HG03565 (cell line): ENCODE measurements around the gene PRG3.
"Not testable (repeated sequence)": the region's sequence is repeated elsewhere in the genome, so short reads cannot be mapped to it uniquely, and the experiment has no call there.

ENCODE experiments used
- ATAC-seq: cut with Tn5 transposase; IDR thresholded peaks from one replicate; pipeline ENCODE4 v1.9.1; 2021; ENCODE audit warnings: mild to moderate bottlenecking, moderate library complexity; ENCODE audit not compliant: unreplicated experiment

The PRG3 gene

DNA sequence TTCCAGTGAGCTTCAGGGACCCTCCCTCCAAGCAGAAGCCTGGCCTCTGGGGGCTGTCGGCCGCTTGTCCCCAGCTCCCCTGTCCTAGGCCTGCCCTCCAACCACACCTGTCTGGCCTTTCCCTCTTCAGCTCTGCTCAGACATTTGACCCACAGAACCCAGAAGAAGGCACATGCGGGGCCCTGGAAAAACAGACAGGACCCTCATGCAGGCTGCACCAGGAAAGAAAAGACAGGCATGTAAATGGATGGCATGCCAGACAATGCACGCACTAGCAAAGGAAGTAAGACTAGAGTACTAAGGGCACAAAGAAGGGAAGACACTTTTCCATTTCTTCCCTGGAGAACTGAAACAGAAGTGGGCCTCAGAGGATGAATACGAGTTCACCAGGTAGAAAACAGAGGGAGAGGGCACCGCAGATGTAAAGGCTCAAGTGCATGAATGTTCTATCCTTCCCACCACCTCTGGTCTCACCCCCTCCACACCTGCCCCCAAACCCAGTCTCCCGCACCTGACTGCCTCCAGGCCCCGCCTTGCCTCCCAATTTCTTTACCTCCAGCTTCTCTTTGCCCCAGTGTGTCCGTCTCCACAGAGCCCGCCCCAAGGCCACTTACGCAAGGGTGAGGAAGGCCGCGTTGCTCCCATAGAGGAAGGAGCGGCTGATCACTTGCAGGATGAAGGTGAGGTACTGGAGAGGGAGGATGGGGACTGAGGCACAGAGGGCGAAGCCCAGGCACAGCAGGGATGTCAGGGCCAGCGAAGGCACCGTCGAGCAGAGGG lies 28.6 kb upstream of the PRG3 start:
- no peak for ATAC-seq

DNA sequence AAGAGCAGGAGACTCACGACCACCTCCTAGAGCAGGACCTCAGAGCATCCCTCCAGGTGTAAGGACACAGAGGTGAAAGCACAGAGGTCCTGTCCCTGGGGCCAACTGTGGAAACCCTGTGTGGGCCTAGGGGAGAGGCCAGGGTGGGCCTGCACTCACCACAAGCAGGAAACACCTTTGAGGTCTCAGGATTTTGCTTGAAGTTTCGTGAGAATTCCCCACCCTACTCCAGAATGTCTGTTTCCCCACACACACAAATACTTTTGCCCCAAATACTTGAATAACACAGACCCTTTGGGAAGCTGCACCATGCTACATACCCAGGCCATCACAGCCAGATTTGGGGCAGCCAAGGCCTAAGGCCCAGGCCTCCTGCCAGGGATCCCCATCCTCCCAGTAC lies 27.8 kb upstream of the PRG3 start:
- ATAC-seq, result no peak

DNA sequence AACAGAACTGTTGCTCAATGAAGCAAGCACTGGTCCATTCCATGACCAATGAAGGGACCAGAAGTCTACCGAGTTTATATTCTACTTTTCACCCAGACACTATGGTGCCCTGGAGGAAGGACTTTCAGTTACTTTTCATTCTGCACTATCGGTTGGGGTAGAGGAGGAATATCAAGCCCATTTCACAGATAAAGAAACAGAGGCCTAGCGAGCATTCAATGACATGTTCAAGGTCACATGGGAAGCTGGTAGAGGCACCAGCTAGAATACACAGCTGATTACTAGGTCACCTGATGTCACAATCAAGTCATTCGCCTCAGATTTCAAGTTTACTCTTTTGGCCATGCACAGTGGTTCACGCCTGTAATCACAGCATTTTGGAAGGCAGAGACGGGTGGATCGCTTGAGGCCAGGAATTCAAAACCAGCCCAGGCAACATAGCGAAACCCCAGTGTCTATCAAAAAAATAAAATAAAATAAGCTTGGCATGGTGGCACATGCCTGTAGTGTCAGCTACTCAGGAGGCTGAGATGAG lies 27.1 kb upstream of the PRG3 start:
- no peak for ATAC-seq

DNA sequence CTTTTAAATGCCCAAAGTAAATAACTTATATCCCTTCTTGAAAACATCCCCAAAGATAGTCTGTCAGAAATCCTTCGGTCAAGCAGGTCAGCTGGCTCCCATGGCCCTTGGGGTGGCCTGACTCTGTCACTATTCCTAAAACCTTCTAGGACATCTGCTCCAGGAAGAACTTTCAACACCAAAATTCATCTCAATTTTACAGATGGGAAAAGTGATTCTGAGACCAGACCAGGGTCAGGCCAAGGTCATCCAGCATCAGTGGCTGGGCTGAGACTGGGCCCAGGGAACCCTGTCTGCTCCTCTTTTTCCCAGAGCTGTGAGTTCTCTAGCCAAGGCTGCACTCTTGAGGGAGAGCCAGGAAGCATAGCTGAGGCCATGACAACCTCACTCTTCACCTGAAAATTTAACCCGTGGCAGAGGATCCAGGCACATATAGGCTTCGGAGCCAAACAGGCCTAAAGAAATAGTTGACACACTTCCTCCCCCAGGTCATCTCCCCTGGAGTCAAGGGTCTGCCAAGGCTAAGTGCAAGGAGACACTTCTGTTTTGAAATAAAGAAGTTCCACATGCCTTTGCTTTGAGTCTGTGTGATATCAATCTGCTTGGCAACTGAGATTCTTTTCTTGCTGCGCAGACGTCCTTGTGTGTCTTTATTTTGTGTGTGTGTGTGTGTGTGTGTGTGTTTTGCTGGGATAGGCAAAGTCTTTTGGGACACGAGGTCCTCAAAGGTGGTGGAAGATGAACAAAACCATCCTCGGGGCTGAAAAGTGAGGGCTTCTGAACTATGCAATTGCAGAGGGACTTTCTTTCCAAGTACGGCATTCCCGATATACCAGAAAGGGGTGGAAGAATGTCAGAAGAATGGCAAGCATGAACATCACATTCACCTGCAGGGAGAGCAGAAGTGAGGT lies 26.3 kb upstream of the PRG3 start:
- no peak for ATAC-seq

DNA sequence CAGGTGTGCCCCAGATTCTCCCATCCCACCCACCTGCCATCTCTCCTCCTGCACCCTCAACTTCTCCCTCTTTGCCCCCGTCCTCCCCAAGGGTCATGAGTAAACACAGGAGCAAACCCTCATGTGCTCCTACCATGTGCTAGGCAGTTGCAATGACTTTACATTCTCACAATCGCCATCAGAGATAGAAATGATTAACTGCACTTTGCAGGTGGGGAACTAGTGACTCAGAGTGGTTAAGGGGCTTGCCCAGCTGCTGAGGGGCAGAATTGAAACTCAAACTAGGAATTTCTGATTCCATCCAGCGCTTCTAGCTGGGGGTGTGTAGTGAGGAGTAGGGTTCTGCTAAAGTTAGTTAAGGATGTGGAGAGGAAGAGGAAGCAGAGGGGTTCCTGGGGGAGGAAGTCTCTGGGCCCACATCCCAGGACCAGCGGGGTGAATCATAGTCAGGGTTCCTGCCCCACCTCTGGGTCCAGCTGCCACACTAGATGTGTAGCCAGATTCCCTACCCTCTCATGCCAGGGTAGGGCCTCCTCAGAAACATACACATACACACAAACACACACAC lies 25.5 kb upstream of the PRG3 start:
- peak; percentile 83 for ATAC-seq

DNA sequence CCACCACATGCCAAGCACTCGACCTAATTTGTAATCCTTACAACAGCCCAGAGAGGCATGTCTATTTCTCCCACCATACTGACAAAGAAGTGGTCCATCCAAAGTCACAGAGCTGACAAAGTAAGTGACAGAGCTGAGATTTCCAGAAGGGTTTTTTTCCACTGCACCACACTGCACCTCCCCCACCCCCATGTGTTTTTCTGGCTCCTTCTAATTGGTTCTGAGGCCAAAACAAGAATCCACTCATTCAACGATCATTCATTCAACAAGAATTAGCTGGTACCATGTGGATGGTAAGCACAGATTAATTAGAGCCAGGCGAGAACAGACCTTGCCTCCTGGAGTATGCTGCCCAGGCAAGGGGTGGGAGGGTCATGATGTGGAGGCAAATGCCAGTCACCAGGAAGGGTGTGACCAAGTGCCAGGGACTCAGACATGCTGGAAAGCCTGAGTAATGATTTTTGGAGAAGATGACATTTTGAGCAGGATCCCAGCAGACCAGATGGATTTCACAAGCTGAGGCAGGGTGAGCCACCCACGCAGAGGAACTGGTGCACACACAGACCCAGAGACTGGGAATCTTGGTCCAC lies 24.4 kb upstream of the PRG3 start:
- no peak for ATAC-seq

DNA sequence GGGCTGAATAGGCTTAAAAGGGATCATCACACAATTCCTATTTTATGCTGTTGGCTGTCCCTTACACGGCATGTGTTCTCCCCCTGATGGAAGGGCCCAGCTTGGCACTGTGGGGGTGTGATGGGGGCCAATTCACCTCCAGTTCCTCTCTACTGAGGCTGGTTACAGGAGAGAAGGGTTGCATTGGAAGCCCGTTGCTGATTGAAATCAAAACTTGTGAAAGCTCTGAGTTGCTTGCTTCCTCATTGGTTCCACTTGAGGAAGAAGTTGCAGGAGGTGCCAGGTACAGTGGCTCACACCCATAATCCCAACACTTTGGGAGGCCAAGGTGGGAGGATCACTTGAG lies 22.8 kb upstream of the PRG3 start:
- no peak for ATAC-seq

DNA sequence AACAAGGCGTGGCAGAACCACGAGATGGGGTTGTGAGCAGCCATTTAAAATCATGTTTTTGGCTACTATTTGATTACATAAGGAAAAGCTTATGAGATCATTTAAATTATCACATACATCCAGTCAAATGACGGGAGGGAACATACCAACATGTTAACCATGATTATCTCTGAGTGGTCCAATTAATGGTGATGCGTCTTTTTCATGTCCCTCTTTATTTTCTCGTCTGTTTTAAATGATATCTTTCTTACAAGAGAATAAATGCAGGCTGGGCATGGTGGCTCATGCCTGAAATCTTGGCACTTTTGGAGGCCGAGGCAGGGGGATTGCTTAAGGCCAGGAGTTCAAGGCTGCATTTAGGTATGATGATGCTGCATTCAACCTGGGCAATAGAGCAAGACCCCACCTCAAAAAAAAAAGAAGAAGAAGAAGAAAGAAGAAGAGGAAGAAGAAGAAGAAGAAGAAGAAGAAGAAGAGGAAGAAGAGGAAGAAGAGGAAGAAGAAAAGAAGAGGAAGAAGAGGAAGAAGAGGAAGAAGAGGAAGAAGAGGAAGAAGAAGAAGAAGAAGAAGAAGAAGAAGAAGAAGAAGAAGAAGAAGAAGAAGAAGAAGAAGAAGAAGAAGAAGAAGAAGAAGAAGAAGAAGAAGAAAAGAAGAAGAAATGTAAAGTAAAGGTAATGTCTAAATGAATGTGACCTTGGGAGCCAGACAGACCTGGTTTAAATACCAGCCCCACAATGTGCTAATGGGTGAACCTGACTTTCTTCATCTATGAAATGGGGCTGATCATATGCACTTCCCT lies 22.3 kb upstream of the PRG3 start:
- not testable (repeated sequence) for ATAC-seq

DNA sequence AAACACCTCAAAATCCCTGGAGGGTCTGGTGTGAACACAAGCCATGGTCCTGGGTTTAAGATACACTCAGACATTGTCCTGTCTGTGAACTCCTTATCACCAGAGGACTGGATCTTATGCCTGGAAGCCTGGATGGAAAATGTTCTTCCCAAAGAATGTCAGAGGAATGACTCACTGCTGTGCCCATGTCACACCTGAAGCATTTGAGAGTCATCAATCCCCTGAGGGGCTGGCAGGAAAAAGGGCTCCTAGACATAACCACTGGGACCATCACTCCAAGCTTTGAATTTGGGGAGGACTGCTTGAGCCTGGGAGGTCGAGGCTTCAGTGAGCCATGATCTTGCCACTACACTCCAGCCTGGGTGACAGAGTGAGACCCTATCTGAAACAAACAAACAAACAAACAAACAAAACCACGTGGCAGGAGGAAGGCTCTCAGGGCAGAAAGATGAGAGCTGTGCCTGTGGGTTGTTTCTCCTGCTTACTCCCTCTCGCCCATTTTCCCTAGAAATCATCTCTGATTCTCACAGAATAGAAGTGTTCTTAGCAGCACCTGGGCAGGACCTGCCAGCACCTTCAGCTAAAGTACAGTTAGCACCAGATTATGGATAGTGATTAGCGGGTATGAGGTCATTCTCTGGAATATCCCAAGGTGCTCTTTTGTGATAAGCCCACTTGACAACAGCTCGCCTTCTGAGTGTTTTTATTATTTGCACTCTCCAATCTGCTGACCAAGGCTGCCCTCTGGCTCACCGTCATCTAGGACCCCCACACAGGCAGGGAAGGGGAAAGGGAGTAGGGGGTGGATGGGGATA lies 21.4 kb upstream of the PRG3 start:
- ATAC-seq, result no peak

DNA sequence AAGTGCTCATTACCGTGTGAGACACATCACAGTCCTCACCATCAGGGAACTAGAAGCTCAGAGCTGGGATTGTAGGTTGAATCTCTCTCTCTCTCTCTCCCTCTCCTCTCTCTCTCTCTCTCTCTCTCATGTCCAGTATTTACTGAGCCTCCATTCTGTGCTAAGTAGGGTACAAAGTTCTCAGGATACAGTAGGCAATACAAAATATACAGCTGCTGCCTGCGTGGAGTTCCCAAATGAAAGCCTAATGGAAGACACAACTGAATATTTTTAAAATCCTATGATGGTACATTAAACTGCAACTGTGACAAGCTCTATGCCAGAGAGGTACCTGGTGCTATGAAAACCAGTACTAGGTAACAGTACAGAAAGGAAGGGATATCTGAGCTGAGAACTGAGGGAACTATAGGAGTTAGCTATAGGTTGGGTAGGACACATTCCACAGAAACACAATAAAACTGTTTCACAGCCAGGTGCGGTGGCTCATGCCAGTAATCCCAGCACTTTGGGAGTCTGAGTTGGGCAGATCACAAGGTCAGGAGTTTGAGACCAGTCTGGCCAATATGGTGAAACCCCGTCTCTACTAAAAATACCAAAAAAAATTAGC lies 19.1 kb upstream of the PRG3 start:
- ATAC-seq, result no peak

DNA sequence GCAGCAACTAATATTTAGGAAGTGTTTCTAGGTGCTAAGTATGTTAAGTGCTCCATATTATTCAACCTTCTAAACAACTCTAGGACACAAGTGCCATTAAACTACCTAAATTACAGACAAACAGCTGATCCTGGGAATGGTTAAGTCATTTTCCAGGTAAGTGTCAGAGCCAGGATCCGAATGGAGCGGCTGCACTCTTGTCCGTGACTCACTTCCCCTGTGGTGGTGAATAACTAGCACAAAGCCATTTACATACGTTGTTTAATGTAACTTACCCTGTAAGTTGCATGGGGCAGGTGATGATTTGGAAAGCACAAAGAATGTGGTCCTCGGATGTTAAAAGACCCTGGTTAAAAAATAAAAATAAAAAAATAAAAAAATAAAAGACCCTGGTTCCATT lies 18.3 kb upstream of the PRG3 start:
- no peak for ATAC-seq

DNA sequence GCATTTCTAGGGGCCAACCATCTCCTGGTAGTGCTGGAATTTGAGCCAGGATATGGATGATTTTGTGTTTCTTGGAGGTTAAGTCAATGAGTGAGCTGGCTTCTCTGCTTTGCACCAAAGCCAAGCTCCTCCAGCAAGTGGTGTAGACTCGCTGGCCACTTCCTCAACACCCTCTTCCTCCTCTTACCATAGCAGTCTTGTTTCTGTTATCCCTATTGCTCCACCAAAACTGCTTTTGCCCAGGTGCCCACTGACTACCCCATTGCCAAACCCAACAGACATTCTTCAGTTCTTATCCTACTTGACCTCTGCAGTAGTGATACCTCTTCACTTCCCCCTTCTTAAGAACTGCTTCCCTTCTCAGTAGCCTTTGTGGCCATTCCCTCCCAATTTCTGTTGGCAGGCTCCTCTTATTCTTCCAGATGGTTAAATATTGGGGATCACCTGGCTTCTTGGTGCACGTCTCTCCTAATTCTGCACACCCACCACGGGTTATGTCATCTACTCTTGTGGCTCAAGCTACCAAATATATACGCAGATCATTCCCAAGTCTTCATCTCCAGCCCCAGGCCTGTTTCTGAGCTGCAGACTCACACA lies 16.5 kb upstream of the PRG3 start:
- ATAC-seq, result no peak

DNA sequence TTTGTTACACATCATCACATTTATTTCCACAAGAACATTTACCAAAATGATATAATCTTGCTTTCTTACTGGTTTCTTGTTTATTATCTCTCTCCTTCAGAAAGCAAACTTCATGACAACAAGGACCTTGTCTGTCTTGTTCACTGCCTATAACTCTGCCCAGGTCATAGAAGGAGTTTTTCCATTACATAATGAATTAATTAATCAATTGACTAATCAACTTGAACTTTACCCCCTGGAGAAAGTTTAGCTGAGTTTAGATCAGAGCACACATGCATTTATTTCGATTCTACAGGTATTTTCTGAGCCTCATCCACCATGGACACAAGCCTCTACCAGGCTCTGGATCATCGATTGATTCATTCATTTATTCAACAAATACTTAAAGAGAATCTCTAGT lies 15.8 kb upstream of the PRG3 start:
- no peak for ATAC-seq

DNA sequence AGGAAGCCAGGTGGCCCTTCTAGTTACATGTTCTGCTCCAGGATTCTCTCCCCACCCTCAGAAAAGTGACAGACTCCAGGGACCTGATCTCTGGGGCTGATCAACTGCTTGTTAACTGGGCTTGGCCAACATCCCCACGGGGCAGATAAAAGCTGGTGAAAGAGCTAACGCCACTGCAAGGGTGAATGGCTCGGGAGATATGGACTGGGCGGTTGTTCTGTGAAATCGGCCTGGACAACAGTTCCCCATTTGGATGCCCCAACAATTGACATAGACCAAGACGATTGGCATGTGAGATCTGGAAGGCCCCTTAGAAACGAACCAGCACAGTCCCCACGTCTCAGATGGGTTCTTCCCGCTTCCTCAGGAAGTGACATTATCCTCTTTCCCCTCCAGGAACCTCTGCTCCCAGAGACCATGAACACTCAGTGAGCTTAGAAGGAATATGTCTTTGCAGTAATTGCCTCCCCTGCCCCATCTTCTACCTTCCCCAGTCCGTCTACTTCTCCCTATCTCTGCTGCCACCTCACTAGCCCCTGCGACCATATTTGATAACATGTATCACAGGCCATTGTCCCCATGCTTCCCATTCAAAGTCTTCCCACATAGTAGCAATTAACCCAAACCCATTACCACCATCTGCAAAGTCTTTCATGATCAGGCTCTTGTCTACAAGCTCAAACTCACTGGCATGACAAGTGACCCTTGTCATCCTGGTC lies 15.1 kb upstream of the PRG3 start:
- ATAC-seq, result no peak

DNA sequence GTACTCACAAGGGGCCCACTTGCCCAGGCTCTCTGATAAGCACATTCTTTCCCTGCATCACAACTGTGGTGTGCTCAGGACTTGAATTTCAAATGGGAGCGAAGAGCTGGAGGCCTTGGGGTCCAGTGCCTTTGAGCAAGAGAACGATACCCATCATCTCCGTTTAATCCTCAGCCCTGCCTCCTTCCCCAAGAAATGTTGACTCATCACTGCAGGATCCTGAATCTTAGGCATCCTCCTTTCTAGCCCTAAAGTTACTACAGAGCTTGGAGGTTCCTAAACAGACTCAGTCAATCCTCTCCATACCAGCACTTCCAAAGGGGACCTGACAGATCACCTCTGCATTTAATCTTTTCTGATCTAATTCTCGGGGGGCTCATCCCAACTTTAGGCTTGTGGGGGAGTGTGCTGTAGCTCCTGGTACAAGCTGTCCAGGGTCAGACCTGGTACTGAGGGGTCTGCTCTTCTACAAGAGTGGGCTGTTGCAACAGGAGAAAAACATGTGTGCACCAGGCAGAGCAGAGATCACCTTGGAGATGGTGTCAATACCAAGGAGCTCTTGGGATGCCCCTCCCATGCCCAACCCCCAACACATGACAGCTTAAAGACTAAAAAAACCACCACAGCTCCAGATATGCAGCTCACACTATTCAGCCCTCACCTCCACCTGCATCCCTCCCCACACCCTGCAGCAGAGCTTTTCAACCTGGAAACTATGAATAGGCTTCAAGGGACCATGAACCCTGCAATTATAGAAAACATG lies 13.4 kb upstream of the PRG3 start:
- ATAC-seq, result no peak

DNA sequence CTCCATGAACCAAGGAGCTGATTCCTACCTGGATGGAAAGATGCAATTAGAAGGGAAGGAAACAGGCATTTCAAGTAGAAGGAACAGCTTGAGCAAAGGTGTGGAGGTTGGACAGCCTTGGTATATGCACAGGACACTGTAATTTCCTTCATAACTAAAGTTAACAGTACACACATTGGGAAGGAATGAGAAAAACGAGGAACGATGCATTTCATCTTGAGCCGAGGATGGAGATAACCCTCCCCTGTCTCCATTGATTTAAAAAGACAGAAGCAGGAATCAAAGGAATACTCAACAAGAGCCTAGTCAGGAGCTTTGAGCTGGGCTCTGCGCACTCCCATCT lies 11.8 kb upstream of the PRG3 start:
- no peak for ATAC-seq

DNA sequence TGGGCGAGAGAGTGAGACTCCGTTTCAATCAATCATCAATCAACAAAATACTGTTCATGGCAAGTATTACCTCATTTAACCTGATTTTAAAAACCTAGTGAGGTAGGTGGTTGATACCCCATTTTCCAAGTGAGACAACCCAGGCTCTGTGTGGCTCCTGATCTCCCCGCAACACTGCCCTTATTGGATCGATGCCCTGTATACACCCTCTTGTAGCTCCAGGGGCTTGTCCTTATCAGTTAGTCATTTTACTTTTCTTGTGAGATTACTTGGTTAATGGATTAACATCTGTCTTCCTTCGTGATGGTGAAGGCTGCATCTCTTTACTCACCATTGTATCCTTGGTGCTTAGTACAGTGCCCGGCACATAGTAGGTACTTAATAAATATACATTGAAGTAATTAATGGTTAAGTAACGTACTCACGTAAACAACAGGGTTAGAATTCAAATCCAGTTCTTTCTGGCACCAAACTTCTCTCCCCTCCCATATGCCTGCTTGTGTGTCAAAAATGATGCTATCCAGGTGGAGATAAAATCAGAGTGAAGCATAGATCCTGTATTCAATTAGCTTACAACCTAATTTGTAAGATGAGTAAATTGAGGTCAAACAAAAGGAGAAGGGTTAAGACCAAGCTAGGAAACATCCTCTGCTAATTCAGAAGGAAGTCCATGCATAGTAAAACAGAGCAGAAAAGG lies 11.3 kb upstream of the PRG3 start:
- ATAC-seq, result no peak
